MCF 10A (cell line): ENCODE measurements around the gene NISCH. TPM values are rescaled to one million over a fixed set of nuclear protein-coding genes. Genes with fewer than 3 reads are reported as not detected.

ENCODE experiments used
- BruUV-seq: library from RNA; stranded (reverse); fragments of 400-500 nt; replicated peaks from 2 replicates; lab custom pipeline; 2021; lab: Mats Ljungman, UMichigan
- CTCF ChIA-PET: fragments of 300-600 bp; sonication (Branson Sonifier 250); formaldehyde crosslinking; extraction: SDS; loops from one replicate; lab custom pipeline; 2021; ENCODE audit warnings: antibody characterized with exemption, inconsistent platforms; lab: Yijun Ruan, JAX
- POLR2A ChIA-PET: fragments of 300-600, 350-650 bp; sonication (Branson Sonifier 250); formaldehyde crosslinking; extraction: SDS; loops from one replicate; lab custom pipeline; 2020; ENCODE audit warnings: antibody characterized with exemption, inconsistent platforms; lab: Yijun Ruan, JAX
- DNase-seq: peaks from one replicate; pipeline ENCODE4 v3.0.0-alpha.2; 2018; ENCODE audit not compliant: unreplicated experiment
- H3K27ac Mint-ChIP-seq: one replicate; pipeline ENCODE4 v1.8.0; 2022; ENCODE audit warnings: mild to moderate bottlenecking, low read depth, mixed read lengths; ENCODE audit not compliant: unreplicated experiment
- H3K27me3 Mint-ChIP-seq: one replicate; pipeline ENCODE4 v1.8.0; 2022; ENCODE audit warnings: mixed read lengths; ENCODE audit not compliant: insufficient read depth, unreplicated experiment
- H3K36me3 Mint-ChIP-seq: one replicate; pipeline ENCODE4 v1.8.0; 2022; ENCODE audit warnings: mild to moderate bottlenecking, moderate library complexity, mixed read lengths; ENCODE audit not compliant: insufficient read depth, unreplicated experiment
- H3K4me1 Mint-ChIP-seq: one replicate; pipeline ENCODE4 v1.8.0; 2022; ENCODE audit warnings: mixed read lengths; ENCODE audit not compliant: insufficient read depth, unreplicated experiment
- H3K4me3 Mint-ChIP-seq: one replicate; pipeline ENCODE4 v1.8.0; 2022; ENCODE audit warnings: mild to moderate bottlenecking, moderate library complexity, mixed read lengths; ENCODE audit not compliant: unreplicated experiment
- H3K9me3 Mint-ChIP-seq: one replicate; pipeline ENCODE4 v1.8.0; 2022; ENCODE audit warnings: mixed read lengths; ENCODE audit not compliant: unreplicated experiment
- CTCF ChIP-seq: fragments of 200-600 bp; IDR thresholded peaks from one replicate; pipeline ENCODE4 v1.8.0; 2022; ENCODE audit warnings: antibody characterized with exemption, mild to moderate bottlenecking; ENCODE audit not compliant: unreplicated experiment
- intact Hi-C: fragments of 100-400 bp; cut with micrococcal nuclease; formaldehyde crosslinking; loops from 2 replicates; pipeline ENCODE4 v1.14.1; 2022
- total RNA-seq: library from RNA; stranded (reverse); gene quantifications from 2 replicates; pipeline ENCODE4 v1.2.3, GENCODE V29; 2022

NISCH gene
- total RNA-seq, 1 experiment from 2014 or later = 60.5 TPM

GRCh38 chr3:52528586-52529375 lies 73.4 kb downstream of the NISCH start:
- no peak overlapping the region for H3K27ac Mint-ChIP-seq

GRCh38 chr3:52529376-52530333 lies 74.3 kb downstream of the NISCH start:
- CTCF ChIA-PET = interaction anchor here (0.6 kb wide), 1 partner anchor 298 kb away, joined by 3 read pairs; no protein-coding TSS in a partner anchor
- H3K9me3 Mint-ChIP-seq = no peaks in the 10 kb centered on the region
- no peaks in the 10 kb centered on the region for H3K36me3 Mint-ChIP-seq
- H3K27me3 Mint-ChIP-seq = no peaks in the 10 kb centered on the region
- POLR2A ChIA-PET = interaction anchor here (0.8 kb wide), 1 partner anchor 155 kb away, joined by 5 read pairs; no protein-coding TSS in a partner anchor
- no TSS peak for BruUV-seq
- no peak overlapping the region for H3K27ac Mint-ChIP-seq
- no peaks in the 10 kb centered on the region for H3K4me1 Mint-ChIP-seq
- peak; percentile 28 for DNase-seq
- intact Hi-C loops = loop anchor here (10.0 kb wide), 1 partner anchor 55 kb away; no protein-coding TSS in a partner anchor
- TF ChIP-seq CTCF = no peak
- H3K4me3 Mint-ChIP-seq = no peak overlapping the region

More at GRCh38 chr3:52528586-52529375, 73.4 kb downstream of the NISCH start:
- ChIA-PET POLR2A (interaction anchor here (0.7 to 0.8 kb wide), 2 partner anchors 156 to 831 kb away, joined by 4 to 5 read pairs; no protein-coding TSS in a partner anchor), CTCF (interaction anchor here (0.6 kb wide), 1 partner anchor 297 kb away, joined by 3 read pairs; no protein-coding TSS in a partner anchor)
- Mint-ChIP-seq H3K36me3 (no peaks in the 10 kb centered on the region), H3K4me3 (no peak overlapping the region), H3K4me1 (no peaks in the 10 kb centered on the region), H3K27me3 (no peaks in the 10 kb centered on the region), H3K9me3 (no peaks in the 10 kb centered on the region)
- intact Hi-C loops = no loop called here
- DNase-seq = no peak
- no TSS peak for BruUV-seq
- no peak for TF ChIP-seq CTCF

- Mint-ChIP-seq H3K36me3 (peaks cover 6% of the 10 kb centered on the region), H3K4me3 (no peak overlapping the region), H3K4me1 (peaks cover 5% of the 10 kb centered on the region), H3K27me3 (no peaks in the 10 kb centered on the region), H3K9me3 (no peaks in the 10 kb centered on the region), H3K27ac (no peak overlapping the region)
- TF ChIP-seq CTCF = no peak
- POLR2A ChIA-PET = no interaction called here
- intact Hi-C loops = loop anchor here (10.0 kb wide), 1 partner anchor 56 kb away; no protein-coding TSS in a partner anchor
- no peak for DNase-seq
- no TSS peak for BruUV-seq
- CTCF ChIA-PET = interaction anchor here (0.6 kb wide), 1 partner anchor 49 kb away, joined by 3 read pairs; no protein-coding TSS in a partner anchor
Observed at GRCh38 chr3:52530918-52531826, 75.8 kb downstream of the NISCH start.
